Measurements from ENCODE around the gene KIRREL3. TPM values are rescaled to one million over a fixed set of nuclear protein-coding genes. Genes with fewer than 3 reads are reported as not detected.
"Not testable (repeated sequence)": the region's sequence is repeated elsewhere in the genome, so short reads cannot be mapped to it uniquely, and the experiment has no call there.

Gene KIRREL3
- total and polyA plus RNA-seq, 3 experiments from 2014 or later, result not detected

GRCh38 chr11:126383339-126384335 is 616.9 kb downstream of the KIRREL3 start:
- Histone ChIP-seq H3K4me1 (ENCODE audit: insufficient read depth, low read length) (no peaks in the 10 kb centered on the region), H3K4me3 (ENCODE audit: low read length) (no peak overlapping the region), H3K36me3 (ENCODE audit: insufficient read depth, low read length) (no peaks in the 10 kb centered on the region), H3K27me3 (ENCODE audit: insufficient read depth, low read length, poor library complexity, severe bottlenecking) (no peaks in the 10 kb centered on the region), H3K9me3 (ENCODE audit: low read length) (no peaks in the 10 kb centered on the region), H3K27ac (ENCODE audit: low read depth, low read length) (no peak overlapping the region)
- CTCF ChIA-PET, result no interaction called here
- Mint-ChIP-seq H3K36me3 (no peaks in the 10 kb centered on the region), H3K27ac (peak overlapping the region in 1 of 8 donors; percentile 23), H3K4me1 (no peaks in the 10 kb centered on the region), H3K9me3 (no peaks in the 10 kb centered on the region), H3K27me3 (no peaks in the 10 kb centered on the region), H3K4me3 (no peak overlapping the region)
- POLR2A ChIA-PET, result no interaction called here
- DNase-seq, result no peak

- H3K36me3 ChIP-seq (ENCODE audit: insufficient read depth, low read length); H3K4me1 Mint-ChIP-seq; H3K4me1 ChIP-seq (ENCODE audit: insufficient read depth, low read length); H3K27me3 Mint-ChIP-seq; CTCF ChIA-PET; H3K36me3 Mint-ChIP-seq; DNase-seq; H3K9me3 ChIP-seq (ENCODE audit: low read length); H3K4me3 ChIP-seq (ENCODE audit: low read length); H3K9me3 Mint-ChIP-seq; H3K27me3 ChIP-seq (ENCODE audit: insufficient read depth, low read length, poor library complexity, severe bottlenecking); POLR2A ChIA-PET; H3K4me3 Mint-ChIP-seq; H3K27ac ChIP-seq (ENCODE audit: low read depth, low read length): not testable (repeated sequence)
- peak overlapping the region in 1 of 8 donors; percentile 60 for H3K27ac Mint-ChIP-seq
Measured at GRCh38 chr11:126382641-126383040, 617.9 kb downstream of the KIRREL3 start.

GRCh38 chr11:126381960-126382359 is 618.6 kb downstream of the KIRREL3 start:
- H3K4me1 Mint-ChIP-seq; H3K27me3 ChIP-seq (ENCODE audit: insufficient read depth, low read length, poor library complexity, severe bottlenecking); H3K4me3 Mint-ChIP-seq; H3K27me3 Mint-ChIP-seq; POLR2A ChIA-PET; H3K36me3 ChIP-seq (ENCODE audit: insufficient read depth, low read length); H3K4me1 ChIP-seq (ENCODE audit: insufficient read depth, low read length); H3K9me3 Mint-ChIP-seq; H3K27ac ChIP-seq (ENCODE audit: low read depth, low read length); H3K36me3 Mint-ChIP-seq; H3K9me3 ChIP-seq (ENCODE audit: low read length); DNase-seq; CTCF ChIA-PET; H3K27ac Mint-ChIP-seq; H3K4me3 ChIP-seq (ENCODE audit: low read length): not testable (repeated sequence)

GRCh38 chr11:126380909-126381308 is 619.7 kb downstream of the KIRREL3 start:
- Mint-ChIP-seq H3K27me3 (no peaks in the 10 kb centered on the region), H3K4me1 (no peaks in the 10 kb centered on the region), H3K4me3 (no peak overlapping the region), H3K36me3 (no peaks in the 10 kb centered on the region), H3K27ac (no peak overlapping the region), H3K9me3 (no peaks in the 10 kb centered on the region)
- H3K4me3 ChIP-seq (ENCODE audit: low read length), result no peak overlapping the region
- POLR2A ChIA-PET, result no interaction called here
- H3K27me3 ChIP-seq (ENCODE audit: insufficient read depth, low read length, poor library complexity, severe bottlenecking), result no peaks in the 10 kb centered on the region
- no peaks in the 10 kb centered on the region for H3K4me1 ChIP-seq (ENCODE audit: insufficient read depth, low read length)
- CTCF ChIA-PET, result no interaction called here
- no peak for DNase-seq
- H3K9me3 ChIP-seq (ENCODE audit: low read length), result no peaks in the 10 kb centered on the region
- H3K36me3 ChIP-seq (ENCODE audit: insufficient read depth, low read length), result no peaks in the 10 kb centered on the region
- H3K27ac ChIP-seq (ENCODE audit: low read depth, low read length), result no peak overlapping the region

- Histone ChIP-seq H3K9me3 (ENCODE audit: low read length) (no peaks in the 10 kb centered on the region), H3K36me3 (ENCODE audit: insufficient read depth, low read length) (no peaks in the 10 kb centered on the region), H3K27me3 (ENCODE audit: insufficient read depth, low read length, poor library complexity, severe bottlenecking) (no peaks in the 10 kb centered on the region), H3K27ac (ENCODE audit: low read depth, low read length) (no peak overlapping the region), H3K4me1 (ENCODE audit: insufficient read depth, low read length) (no peaks in the 10 kb centered on the region), H3K4me3 (ENCODE audit: low read length) (no peak overlapping the region)
- Mint-ChIP-seq H3K4me3 (no peak overlapping the region), H3K36me3 (no peaks in the 10 kb centered on the region), H3K4me1 (no peaks in the 10 kb centered on the region), H3K27me3 (no peaks in the 10 kb centered on the region), H3K27ac (no peak overlapping the region), H3K9me3 (no peaks in the 10 kb centered on the region)
- ChIA-PET CTCF (no interaction called here), POLR2A (no interaction called here)
- DNase-seq, result no peak
Measured at GRCh38 chr11:126378763-126379162, 621.8 kb downstream of the KIRREL3 start.

GRCh38 chr11:126375726-126376125 is 624.8 kb downstream of the KIRREL3 start:
- no peak overlapping the region for H3K4me3 Mint-ChIP-seq
- Histone ChIP-seq H3K4me1 (ENCODE audit: insufficient read depth, low read length) (no peaks in the 10 kb centered on the region), H3K9me3 (ENCODE audit: low read length) (no peaks in the 10 kb centered on the region), H3K36me3 (ENCODE audit: insufficient read depth, low read length) (no peaks in the 10 kb centered on the region), H3K4me3 (ENCODE audit: low read length) (no peak overlapping the region), H3K27ac (ENCODE audit: low read depth, low read length) (no peak overlapping the region), H3K27me3 (ENCODE audit: insufficient read depth, low read length, poor library complexity, severe bottlenecking) (no peaks in the 10 kb centered on the region)
- H3K9me3 Mint-ChIP-seq, result no peaks in the 10 kb centered on the region
- no peaks in the 10 kb centered on the region for H3K36me3 Mint-ChIP-seq
- POLR2A ChIA-PET, result no interaction called here
- peaks cover 0 to 5% (median 0%) of the 10 kb centered on the region in 3 donors for H3K4me1 Mint-ChIP-seq
- CTCF ChIA-PET, result no interaction called here
- no peak overlapping the region for H3K27ac Mint-ChIP-seq
- DNase-seq, result no peak
- no peaks in the 10 kb centered on the region for H3K27me3 Mint-ChIP-seq

GRCh38 chr11:126374562-126375300 is 625.8 kb downstream of the KIRREL3 start:
- H3K36me3 Mint-ChIP-seq; H3K4me1 Mint-ChIP-seq; H3K4me3 ChIP-seq (ENCODE audit: low read length); CTCF ChIA-PET; H3K9me3 Mint-ChIP-seq; DNase-seq; H3K9me3 ChIP-seq (ENCODE audit: low read length); H3K27me3 ChIP-seq (ENCODE audit: insufficient read depth, low read length, poor library complexity, severe bottlenecking); H3K4me3 Mint-ChIP-seq; H3K27me3 Mint-ChIP-seq; H3K4me1 ChIP-seq (ENCODE audit: insufficient read depth, low read length); POLR2A ChIA-PET; H3K27ac ChIP-seq (ENCODE audit: low read depth, low read length); H3K36me3 ChIP-seq (ENCODE audit: insufficient read depth, low read length): not testable (repeated sequence)
- H3K27ac Mint-ChIP-seq, result peak overlapping the region in 2 of 8 donors; percentile 36 to 92

- H3K4me1 ChIP-seq (ENCODE audit: insufficient read depth, low read length); H3K27ac ChIP-seq (ENCODE audit: low read depth, low read length); H3K9me3 ChIP-seq (ENCODE audit: low read length); H3K4me3 ChIP-seq (ENCODE audit: low read length); H3K36me3 Mint-ChIP-seq; POLR2A ChIA-PET; H3K27ac Mint-ChIP-seq; H3K27me3 ChIP-seq (ENCODE audit: insufficient read depth, low read length, poor library complexity, severe bottlenecking); H3K9me3 Mint-ChIP-seq; H3K27me3 Mint-ChIP-seq; DNase-seq; H3K4me3 Mint-ChIP-seq; H3K4me1 Mint-ChIP-seq; H3K36me3 ChIP-seq (ENCODE audit: insufficient read depth, low read length); CTCF ChIA-PET: not testable (repeated sequence)
Measured at GRCh38 chr11:126373389-126374066, 627.0 kb downstream of the KIRREL3 start.

All from CD8-positive, alpha-beta memory T cell (primary cell).